Measurements from ENCODE around the gene EEF1AKMT4.

EEF1AKMT4 gene

GRCh38 chr3:184249412-184250166, at the start of gene EEF1AKMT4:
EEF1AKMT4 (plus strand) TSS chr3:184249672; CDS start chr3:184249695, 23 bp downstream.
- in situ Hi-C loops (cut with MboI; ENCODE audit: low sequenced_read_pairs): no loop called here

DNA sequence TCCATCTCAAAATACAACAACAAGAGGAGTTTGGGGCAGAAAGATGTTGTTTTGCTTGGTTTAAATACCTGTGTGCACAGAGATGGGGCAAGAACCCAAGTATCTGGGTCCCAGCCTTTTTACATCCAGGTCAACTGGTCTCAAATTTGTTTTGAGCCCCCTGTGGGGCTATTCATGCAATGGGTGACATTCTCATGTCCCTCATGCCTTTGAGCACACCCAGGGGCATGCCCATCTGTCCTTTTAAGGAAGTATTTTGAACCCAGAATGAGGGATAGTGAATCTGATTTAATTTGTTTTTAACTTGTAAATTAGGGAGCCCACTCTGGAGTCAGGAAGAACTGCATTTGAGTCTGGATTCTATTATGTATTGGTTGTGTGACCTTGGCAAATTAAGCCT, 48.6 kb upstream of the EEF1AKMT4 start:
- in situ Hi-C loops (cut with MboI; ENCODE audit: low sequenced_read_pairs): no loop called here

- in situ Hi-C loops (cut with MboI; ENCODE audit: low sequenced_read_pairs): no loop called here
Observed at GRCh38 chr3:184203526-184203925, 45.9 kb upstream of the EEF1AKMT4 start.

DNA sequence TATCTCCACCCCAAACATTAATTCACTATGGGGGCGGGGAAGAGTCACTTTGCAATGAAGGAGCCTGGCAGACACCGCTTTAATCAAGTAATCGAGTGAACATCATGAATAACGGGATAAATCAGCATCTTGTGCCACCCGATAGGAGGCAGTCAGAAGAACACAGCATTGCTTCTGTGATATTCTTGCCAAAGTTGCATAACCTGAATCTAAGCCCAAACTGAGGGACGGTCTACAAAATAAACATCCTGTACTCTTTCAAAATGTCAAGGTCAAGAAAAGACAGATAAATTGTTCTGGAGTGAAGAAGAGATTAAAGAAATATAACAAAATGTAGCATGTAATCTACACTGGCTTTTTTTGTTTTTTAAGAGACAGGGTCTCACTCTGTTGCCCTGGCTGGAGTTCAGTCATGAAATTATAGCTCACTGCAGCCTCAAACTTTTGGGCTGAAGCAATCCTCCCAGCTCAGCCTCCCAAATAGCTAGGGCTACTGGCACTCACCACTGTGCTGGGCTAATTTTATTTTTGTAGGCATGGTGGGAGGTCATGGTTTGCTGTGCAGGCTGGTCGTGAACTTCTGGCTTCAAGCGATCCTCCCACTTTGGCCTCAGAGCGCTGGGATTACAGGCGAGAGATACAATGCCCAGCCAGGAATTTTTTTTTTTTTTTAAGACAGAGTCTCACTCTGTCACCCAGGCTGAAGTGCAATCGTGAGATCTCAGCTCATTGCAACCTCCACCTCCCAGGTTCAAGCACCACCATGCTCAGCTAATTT, 40.1 kb upstream of the EEF1AKMT4 start:
- in situ Hi-C loops (cut with MboI; ENCODE audit: low sequenced_read_pairs): no loop called here

DNA sequence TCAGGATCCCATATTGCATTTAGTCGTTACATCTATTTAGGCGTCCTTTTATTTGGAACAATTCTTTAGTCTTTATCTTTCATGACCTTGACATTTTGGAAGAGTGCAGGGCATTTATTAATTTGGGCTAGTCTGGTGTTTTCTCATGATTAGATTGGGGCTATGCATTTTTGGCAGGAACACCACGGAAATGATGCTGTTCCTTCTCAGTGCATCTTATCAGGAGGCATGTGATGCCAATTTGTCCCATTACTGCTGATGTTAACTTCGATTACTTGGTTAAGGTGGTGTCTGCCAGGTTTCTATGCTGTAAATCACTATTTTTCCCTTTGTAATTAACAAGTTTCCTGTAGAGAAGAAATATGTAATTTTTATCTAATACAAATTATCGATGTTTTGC, 38.2 kb upstream of the EEF1AKMT4 start:
- in situ Hi-C loops (cut with MboI; ENCODE audit: low sequenced_read_pairs): no loop called here

- in situ Hi-C loops (cut with MboI; ENCODE audit: low sequenced_read_pairs): no loop called here
Observed at GRCh38 chr3:184211718-184212117, 37.8 kb upstream of the EEF1AKMT4 start.

- in situ Hi-C loops (cut with MboI; ENCODE audit: low sequenced_read_pairs): no loop called here
Observed at GRCh38 chr3:184218814-184219213, 30.7 kb upstream of the EEF1AKMT4 start.

DNA sequence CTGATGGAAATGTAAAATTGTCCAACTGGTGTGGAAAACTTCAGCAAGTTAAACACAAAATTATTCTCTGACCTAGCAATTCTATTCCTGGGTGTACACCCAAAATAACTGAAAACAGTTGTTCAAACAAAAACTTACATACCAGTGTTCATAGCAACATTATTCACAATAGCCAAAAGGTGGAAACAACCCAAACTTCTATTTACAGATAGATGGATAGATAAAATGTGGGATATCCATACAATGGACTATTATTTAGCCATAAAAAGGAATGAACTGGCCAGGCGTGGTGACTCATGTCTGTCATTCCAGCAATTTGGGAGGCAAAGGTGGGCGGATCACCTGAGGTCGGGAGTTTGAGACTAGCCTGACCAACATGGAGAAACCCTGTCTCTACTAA, 27.0 kb upstream of the EEF1AKMT4 start:
- in situ Hi-C loops (cut with MboI; ENCODE audit: low sequenced_read_pairs): no loop called here

GRCh38 chr3:184223946-184224345, 25.5 kb upstream of the EEF1AKMT4 start:
- in situ Hi-C loops (cut with MboI; ENCODE audit: low sequenced_read_pairs): no loop called here

DNA sequence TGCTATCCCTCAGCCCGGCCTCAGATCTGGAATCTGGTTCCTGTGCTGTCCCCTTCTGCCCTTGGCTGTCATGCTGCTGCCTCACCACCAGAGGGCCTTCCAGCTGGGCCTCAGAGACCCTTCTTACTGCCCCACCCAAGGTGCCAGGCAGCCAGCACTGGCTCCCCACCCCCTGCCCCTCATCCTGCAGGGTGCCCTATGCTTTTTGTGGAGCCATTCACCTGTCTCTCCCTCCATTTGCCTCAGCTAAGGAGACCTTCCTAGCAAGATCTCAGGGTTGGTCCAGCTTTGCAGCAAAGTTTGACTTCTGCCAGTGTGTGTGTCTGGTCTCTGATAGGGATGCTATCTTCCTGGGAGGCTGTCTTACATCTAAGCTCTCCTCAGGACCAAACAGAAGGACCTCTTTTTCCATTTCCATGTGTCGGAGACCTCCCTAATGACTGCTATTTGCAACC, 22.0 kb upstream of the EEF1AKMT4 start:
- in situ Hi-C loops (cut with MboI; ENCODE audit: low sequenced_read_pairs): no loop called here

GRCh38 chr3:184228376-184229137, 20.9 kb upstream of the EEF1AKMT4 start:
- in situ Hi-C loops (cut with MboI; ENCODE audit: low sequenced_read_pairs): no loop called here

- in situ Hi-C loops (cut with MboI; ENCODE audit: low sequenced_read_pairs): no loop called here
Observed at GRCh38 chr3:184229394-184230080, 19.9 kb upstream of the EEF1AKMT4 start, which contains the start of gene VWA5B2. VWA5B2 (plus strand) TSS chr3:184229585; CDS start chr3:184230529, 944 bp downstream.

GRCh38 chr3:184230081-184230602, 19.3 kb upstream of the EEF1AKMT4 start:
- in situ Hi-C loops (cut with MboI; ENCODE audit: low sequenced_read_pairs): no loop called here

DNA sequence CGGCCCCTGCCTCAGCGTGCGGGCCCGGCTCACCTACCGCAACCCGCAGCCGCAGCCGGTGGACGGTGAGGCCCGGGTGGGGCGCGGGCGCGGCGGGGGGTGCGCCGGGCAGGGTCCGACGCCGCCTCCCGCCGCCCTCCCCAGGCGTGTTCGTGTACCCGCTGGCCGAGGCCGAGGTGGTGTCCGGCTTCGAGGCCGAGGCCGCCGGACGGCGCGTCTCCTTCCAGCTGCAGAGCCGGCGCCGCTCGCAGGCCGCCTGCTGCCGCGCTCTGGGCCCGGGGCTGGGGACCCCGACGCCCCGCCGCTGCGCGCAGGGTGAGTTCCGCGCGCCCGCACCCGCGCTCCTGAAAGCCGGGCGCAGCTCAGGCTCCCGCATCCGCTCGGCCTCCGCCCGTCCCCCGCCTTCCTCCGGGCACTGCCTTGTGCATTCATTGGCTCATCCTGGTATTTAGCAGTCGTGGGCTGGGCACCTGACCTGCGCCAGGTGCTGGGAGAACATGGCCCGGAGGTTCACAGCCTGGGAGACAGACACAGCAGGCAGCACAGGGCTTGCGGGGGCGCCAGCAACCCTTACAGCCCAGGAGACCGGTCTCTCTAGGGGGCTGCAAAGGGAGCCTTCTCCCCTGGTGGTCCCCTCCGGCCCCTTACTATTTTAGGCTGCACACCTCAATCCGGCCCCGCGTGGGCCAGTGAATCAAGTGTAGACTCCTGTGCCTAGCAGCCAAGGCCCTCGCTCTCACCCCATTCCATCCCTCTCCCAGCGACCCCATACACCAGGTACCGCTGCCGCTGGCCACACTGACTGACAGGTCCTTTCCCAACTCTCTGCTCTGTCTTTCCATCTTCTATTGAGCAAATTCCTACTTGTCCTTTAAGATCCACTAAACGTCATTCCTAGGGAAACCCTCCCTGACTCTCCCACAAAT, 18.6 kb upstream of the EEF1AKMT4 start:
- in situ Hi-C loops (cut with MboI; ENCODE audit: low sequenced_read_pairs): no loop called here

DNA sequence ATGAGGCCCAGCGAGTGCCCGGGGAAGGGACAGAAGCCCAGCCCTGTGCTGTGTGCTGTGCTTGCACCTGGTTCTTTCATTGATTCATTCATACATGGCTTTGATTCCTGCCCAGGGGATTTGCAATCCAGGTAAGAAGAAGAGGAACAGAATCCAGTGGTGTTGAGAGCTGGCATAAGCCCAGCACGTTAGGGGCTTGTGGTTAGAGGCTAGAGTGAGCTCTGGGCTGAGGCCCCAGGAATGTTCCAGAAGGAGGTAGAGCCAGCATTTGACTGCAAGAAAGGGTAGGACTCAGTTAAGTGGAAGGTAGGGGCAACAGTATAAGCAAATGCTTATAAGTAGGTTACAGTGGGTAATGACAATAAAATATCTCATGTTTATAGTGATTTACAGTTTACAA, 17.8 kb upstream of the EEF1AKMT4 start:
- in situ Hi-C loops (cut with MboI; ENCODE audit: low sequenced_read_pairs): no loop called here

DNA sequence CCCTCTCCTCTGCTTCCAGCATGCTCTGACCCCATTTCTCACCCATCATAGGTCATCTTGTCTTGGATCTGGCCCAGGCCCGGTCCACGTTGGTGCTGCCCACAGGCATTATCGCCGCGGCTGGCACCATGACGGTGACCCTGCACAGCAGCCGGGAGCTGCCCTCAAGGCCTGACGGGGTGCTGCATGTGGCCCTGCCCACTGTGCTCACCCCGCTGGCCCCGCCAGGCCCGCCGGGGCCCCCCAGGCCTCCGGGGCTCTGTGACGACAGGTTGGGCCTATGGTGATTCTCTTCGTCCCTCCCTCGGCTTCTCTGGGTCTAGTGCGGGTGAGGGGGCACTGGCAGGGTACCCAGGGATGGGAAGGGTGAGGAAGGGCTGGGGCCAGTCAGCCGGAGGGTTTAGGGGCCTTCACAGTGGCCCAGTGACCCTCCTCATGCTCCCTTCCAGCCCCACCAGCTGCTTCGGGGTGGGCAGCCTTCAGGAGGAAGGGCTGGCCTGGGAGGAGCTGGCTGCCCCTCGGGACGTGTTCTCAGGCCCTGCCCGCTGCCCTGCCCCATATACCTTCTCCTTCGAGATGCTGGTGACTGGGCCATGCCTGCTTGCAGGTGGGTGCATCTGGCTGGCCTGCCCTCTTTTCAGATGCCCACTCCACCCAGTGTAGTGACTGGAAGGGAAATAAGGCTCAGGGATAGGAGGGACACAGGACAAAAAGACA, 16.2 kb upstream of the EEF1AKMT4 start:
- in situ Hi-C loops (cut with MboI; ENCODE audit: low sequenced_read_pairs): no loop called here

DNA sequence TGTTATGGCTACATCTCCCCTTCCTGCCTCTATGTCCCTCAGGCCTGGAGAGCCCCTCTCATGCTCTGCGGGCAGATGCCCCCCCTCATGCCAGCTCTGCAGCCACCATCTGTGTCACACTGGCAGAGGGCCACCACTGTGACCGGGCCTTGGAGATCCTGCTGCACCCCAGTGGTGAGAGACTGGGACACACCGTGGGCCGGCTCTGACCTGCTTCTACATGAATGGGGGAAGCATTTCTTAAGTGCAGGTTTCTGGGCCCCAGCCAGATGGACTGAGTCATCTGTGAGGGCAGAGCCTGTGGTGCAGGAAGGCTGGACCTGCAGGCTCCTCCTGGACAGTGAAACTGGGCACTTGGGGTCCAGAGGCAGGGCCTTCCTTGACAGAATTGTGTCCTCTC, 15.2 kb upstream of the EEF1AKMT4 start:
- in situ Hi-C loops (cut with MboI; ENCODE audit: low sequenced_read_pairs): no loop called here

DNA sequence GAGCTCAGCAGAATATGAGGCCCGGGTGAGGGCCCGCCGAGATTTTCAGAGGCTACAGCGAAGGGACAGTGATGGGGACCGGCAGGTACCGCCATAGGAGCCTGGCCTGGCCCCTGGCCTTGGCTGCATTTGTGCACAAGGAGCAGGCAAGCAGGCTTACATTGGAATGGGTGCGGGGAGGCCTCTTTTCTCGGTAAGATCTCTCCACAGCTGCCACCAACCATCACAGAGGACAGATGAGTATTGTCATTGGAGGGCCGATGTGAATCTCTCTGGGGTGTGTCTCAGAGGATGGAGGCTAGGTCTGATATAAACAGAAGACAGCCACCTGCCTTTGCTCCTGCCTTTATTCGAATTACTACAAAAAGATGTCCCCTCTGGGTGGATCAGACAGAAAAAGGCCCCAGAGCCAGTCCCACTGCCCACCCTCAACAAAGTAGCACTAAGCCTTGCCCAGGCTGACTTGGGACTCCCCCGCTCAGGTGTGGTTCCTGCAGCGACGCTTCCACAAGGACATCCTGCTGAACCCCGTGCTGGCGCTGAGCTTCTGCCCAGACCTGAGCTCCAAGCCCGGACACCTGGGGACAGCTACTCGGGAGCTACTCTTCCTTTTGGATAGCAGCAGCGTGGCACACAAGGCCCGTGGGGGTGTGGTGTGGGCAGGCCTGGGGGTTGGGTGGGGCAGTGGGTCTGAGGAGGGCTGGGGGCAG, 14.6 kb upstream of the EEF1AKMT4 start:
- in situ Hi-C loops (cut with MboI; ENCODE audit: low sequenced_read_pairs): no loop called here

All from HL-60/S4 (cell line).